ENCODE results near the gene MBLAC1. TPM values are rescaled to one million over a fixed set of nuclear protein-coding genes. Genes with fewer than 3 reads are reported as not detected.

MBLAC1 gene
- total RNA-seq, 4 donors from 2014 or later = 3.1 to 8.8 (median 5.0) TPM

GRCh38 chr7:100088095-100088620 is 38.6 kb upstream of the MBLAC1 start:
- H3K36me3 ChIP-seq = peaks cover 24 to 33% (median 31%) of the 10 kb centered on the region in 4 donors
- H3K4me3 ChIP-seq = peak overlapping the region; percentile 71 to 98 (median 90)
- peak overlapping the region; percentile 84 to 91 (median 90) for H3K27ac ChIP-seq (replicated peaks in 1 of 4)
- TF ChIP-seq EP300 (IDR thresholded peaks at IDR 0.05) (no peak), POLR2A (IDR thresholded peaks at IDR 0.05; ENCODE audit: low read depth) (no peak), POLR2AphosphoS5 (IDR thresholded peaks at IDR 0.05) (no peak)
- TF ChIP-seq, protein P1, sequence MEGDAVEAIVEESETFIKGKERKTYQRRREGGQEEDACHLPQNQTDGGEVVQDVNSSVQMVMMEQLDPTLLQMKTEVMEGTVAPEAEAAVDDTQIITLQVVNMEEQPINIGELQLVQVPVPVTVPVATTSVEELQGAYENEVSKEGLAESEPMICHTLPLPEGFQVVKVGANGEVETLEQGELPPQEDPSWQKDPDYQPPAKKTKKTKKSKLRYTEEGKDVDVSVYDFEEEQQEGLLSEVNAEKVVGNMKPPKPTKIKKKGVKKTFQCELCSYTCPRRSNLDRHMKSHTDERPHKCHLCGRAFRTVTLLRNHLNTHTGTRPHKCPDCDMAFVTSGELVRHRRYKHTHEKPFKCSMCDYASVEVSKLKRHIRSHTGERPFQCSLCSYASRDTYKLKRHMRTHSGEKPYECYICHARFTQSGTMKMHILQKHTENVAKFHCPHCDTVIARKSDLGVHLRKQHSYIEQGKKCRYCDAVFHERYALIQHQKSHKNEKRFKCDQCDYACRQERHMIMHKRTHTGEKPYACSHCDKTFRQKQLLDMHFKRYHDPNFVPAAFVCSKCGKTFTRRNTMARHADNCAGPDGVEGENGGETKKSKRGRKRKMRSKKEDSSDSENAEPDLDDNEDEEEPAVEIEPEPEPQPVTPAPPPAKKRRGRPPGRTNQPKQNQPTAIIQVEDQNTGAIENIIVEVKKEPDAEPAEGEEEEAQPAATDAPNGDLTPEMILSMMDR (IDR thresholded peaks at IDR 0.05) = no peak
- H3K9me3 ChIP-seq = no peaks in the 10 kb centered on the region
- H3K4me1 ChIP-seq = peaks cover 18 to 40% (median 32%) of the 10 kb centered on the region in 4 donors
- H3K27me3 ChIP-seq = peaks cover 0 to 5% (median 0%) of the 10 kb centered on the region in 4 donors
- WGBS = 76% methylated on average over 11 of the region's 11 CpGs
- DNase-seq (ENCODE audit: extremely low spot score) = no peak
- intact Hi-C loops (cut with DNase I) = loop anchor here (10.0 kb wide), 2 partner anchors 93 to 173 kb away; partner anchors contain the start of gene TRIM4

DNA sequence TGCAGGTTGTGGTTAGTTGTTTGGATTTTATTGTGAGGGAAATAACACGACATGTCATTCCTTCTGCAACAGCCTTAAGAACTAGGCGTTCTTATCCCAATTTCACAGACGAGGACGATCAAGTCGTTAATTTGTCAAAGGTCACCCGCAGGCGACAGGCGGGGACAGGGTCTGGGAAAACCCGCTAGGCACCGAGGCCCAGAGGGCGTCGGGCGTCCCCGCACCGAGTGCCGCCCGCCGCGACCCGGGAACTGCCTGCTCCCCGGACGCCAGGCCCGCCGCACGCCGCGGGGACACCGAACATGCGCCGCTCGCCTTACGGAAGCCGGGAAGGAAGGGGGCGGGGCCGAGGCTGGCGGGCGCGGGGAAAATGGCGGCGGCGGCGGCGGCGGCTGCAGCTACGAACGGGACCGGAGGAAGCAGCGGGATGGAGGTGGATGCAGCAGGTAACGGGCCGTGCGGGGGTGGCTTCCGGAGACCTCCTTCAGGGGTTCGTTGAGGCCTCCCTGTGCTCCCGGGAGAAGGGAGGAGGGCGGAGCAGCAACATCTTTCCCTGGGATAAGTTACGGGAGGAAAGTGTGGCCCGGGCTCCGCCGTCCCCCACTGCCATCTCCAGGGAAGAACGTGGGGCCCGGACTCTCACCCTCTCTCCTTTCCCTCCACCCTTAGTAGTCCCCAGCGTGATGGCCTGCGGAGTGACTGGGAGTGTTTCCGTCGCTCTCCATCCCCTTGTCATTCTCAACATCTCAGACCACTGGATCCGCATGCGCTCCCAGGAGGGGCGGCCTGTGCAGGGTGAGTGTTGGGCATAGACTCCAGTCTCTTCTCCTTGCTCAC is 37.9 kb upstream of the MBLAC1 start, which contains the start of gene COPS6:
COPS6 (plus strand) TSS at position 349 of the 837 bp plus-strand sequence; CDS start at position 371, 22 bp downstream.
- H3K36me3 ChIP-seq = peaks cover 30 to 40% (median 38%) of the 10 kb centered on the region in 4 donors
- H3K4me3 ChIP-seq = peak within 1 kb of the TSS; percentile 71 to 98 (median 90)
- DNase-seq (ENCODE audit: extremely low spot score) = peak; percentile 96
- intact Hi-C loops (cut with DNase I) = loop anchor here (10.0 kb wide), 2 partner anchors 94 to 174 kb away; partner anchors contain the start of gene TRIM4
- peak within 1 kb of the TSS; percentile 84 to 91 (median 90) for H3K27ac ChIP-seq (replicated peaks in 1 of 4)
- H3K27me3 ChIP-seq = peaks cover 0 to 5% (median 0%) of the 10 kb centered on the region in 4 donors
- H3K9me3 ChIP-seq = no peaks in the 10 kb centered on the region
- TF ChIP-seq EP300 (IDR thresholded peaks at IDR 0.05) = no peak
- TF ChIP-seq, protein P1 (IDR thresholded peaks at IDR 0.05) = peak in 1 of 3 experiments; percentile 36
- TF ChIP-seq POLR2AphosphoS5 (IDR thresholded peaks at IDR 0.05) = peak; percentile 92 to 95
- TF ChIP-seq POLR2A (IDR thresholded peaks at IDR 0.05; ENCODE audit: low read depth) = peak; percentile 73
- H3K4me1 ChIP-seq = peaks cover 18 to 46% (median 39%) of the 10 kb centered on the region in 4 donors
- WGBS = under 1% methylated on average over 17 of the region's 68 CpGs

DNA sequence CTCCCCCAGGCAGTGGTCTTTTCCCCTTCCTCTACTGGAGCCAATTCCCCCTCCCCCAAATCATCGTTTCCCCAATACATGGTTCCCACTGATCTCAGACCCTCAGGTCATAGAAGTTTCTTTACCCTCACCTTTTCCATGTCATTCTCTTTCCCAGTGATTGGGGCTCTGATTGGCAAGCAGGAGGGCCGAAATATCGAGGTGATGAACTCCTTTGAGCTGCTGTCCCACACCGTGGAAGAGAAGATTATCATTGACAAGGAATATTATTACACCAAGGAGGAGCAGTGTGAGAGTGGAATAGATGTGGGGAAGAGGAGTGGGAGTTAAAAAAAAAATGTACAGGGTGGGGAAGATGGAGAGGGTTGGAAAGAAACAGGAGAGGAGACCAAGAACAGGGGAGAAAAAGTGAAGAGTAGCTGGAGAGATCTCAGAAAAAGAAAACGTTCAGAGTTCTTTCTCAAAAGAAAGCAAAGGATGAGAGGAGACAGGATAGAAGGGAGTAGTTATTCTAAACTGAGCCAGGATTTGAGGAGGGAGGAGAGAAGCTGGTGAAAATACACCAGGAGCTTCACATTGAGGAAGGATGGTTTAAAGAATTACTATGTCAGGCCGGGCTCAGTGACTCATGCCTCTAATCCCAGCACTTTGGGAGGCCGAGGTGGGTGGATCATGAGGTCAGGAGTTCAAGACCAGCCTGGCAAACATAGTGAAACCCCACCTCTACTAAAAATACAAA is 37.1 kb upstream of the MBLAC1 start:
- peaks cover 0 to 5% (median 0%) of the 10 kb centered on the region in 4 donors for H3K27me3 ChIP-seq
- peak overlapping the region; percentile 71 to 98 (median 90) for H3K4me3 ChIP-seq
- DNase-seq (ENCODE audit: extremely low spot score) = no peak
- 35% methylated on average over 7 of the region's 7 CpGs for WGBS
- H3K36me3 ChIP-seq = peaks cover 34 to 48% (median 46%) of the 10 kb centered on the region in 4 donors
- H3K4me1 ChIP-seq = peaks cover 18 to 50% (median 41%) of the 10 kb centered on the region in 4 donors
- peak overlapping the region; percentile 84 to 91 (median 90) for H3K27ac ChIP-seq (replicated peaks in 1 of 4)
- H3K9me3 ChIP-seq = no peaks in the 10 kb centered on the region
- no peak for TF ChIP-seq POLR2A (IDR thresholded peaks at IDR 0.05; ENCODE audit: low read depth)
- no peak for TF ChIP-seq POLR2AphosphoS5 (IDR thresholded peaks at IDR 0.05)
- TF ChIP-seq, protein P1 (IDR thresholded peaks at IDR 0.05) = no peak
- TF ChIP-seq EP300 (IDR thresholded peaks at IDR 0.05) = no peak
- intact Hi-C loops (cut with DNase I) = loop anchor here (10.0 kb wide), 2 partner anchors 95 to 175 kb away; partner anchors contain the start of gene TRIM4
